H1 (cell line): ENCODE data around the gene IGFL2. TPM values are rescaled to one million over a fixed set of nuclear protein-coding genes. Genes with fewer than 3 reads are reported as not detected.
A peak's percentile ranks its signal among the peaks of the same experiment; 100 is the strongest.

ENCODE experiments used
- CEBPB ChIP-seq: IDR thresholded peaks from 2 replicates; pipeline ENCODE4 v1.6.1; 2012; ENCODE audit warnings: low read depth, low read length
- NANOG ChIP-seq: IDR thresholded peaks from 2 replicates; pipeline ENCODE4 v1.6.1; 2011; ENCODE audit warnings: low read length, low read depth, mild to moderate bottlenecking, inconsistent platforms; ENCODE audit not compliant: insufficient read depth, poor library complexity, severe bottlenecking
- polyA plus RNA-seq, 7 experiments: library from polyadenylated mRNA; depleted of rRNA in 3 of 7; stranded (reverse) in 5 of 7; unstranded in 2 of 7; fragments of >200 nt in 5 of 7; fragments of 200-250 nt in 2 of 7; gene quantifications; 1 replicate in 5 of 7; 2 replicates in 1 of 7; 4 replicates in 1 of 7; pipeline versions ENCODE4 v1.2.1 to v1.2.3, GENCODE V29; 2011 to 2013; ENCODE audit warnings: missing spikeins in 2 of 7, mixed read lengths in 2 of 7
- total RNA-seq: library from RNA; stranded (reverse); fragmentation: NEBNext Ultra II Directional; extraction: Animal tissue kit (Norgen Biotek cat#: 25700); gene quantifications from 2 replicates; pipeline ENCODE4 v1.2.1, GENCODE V29; 2021
- TF ChIP-seq, protein P1 (sequence below): fragments of 300-600 bp; sonication (generic); IDR thresholded peaks from 2 replicates; pipeline ENCODE4 v1.7.1; 2012; ENCODE audit warnings: low read length, moderate library complexity, mild to moderate bottlenecking, inconsistent platforms; ENCODE audit not compliant: insufficient replicate concordance

The IGFL2 gene
- total and polyA plus RNA-seq, 2 of the 8 experiments (the other 6 are each of a cell fraction or from before 2014, with no cell fraction given), result not detected

DNA sequence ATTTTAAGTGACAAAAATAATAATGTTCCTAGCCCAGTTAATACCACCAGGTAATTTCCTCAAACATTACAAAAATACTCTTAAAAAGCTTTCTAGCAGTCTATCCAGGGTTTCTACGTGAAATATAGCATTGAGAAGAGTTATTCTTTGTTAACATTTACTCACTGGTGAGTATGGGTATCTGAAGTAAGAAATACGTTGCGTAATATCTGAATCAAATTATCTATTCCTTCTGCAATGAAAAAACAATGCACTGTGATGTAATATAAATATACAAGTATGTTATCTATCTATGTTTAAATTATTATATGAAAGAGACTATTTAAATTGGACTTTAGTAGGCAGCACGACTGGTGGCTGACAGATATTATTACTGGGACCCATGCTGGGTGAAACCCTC is 5.7 kb upstream of the IGFL2 start (continued):
- TF ChIP-seq, protein P1, sequence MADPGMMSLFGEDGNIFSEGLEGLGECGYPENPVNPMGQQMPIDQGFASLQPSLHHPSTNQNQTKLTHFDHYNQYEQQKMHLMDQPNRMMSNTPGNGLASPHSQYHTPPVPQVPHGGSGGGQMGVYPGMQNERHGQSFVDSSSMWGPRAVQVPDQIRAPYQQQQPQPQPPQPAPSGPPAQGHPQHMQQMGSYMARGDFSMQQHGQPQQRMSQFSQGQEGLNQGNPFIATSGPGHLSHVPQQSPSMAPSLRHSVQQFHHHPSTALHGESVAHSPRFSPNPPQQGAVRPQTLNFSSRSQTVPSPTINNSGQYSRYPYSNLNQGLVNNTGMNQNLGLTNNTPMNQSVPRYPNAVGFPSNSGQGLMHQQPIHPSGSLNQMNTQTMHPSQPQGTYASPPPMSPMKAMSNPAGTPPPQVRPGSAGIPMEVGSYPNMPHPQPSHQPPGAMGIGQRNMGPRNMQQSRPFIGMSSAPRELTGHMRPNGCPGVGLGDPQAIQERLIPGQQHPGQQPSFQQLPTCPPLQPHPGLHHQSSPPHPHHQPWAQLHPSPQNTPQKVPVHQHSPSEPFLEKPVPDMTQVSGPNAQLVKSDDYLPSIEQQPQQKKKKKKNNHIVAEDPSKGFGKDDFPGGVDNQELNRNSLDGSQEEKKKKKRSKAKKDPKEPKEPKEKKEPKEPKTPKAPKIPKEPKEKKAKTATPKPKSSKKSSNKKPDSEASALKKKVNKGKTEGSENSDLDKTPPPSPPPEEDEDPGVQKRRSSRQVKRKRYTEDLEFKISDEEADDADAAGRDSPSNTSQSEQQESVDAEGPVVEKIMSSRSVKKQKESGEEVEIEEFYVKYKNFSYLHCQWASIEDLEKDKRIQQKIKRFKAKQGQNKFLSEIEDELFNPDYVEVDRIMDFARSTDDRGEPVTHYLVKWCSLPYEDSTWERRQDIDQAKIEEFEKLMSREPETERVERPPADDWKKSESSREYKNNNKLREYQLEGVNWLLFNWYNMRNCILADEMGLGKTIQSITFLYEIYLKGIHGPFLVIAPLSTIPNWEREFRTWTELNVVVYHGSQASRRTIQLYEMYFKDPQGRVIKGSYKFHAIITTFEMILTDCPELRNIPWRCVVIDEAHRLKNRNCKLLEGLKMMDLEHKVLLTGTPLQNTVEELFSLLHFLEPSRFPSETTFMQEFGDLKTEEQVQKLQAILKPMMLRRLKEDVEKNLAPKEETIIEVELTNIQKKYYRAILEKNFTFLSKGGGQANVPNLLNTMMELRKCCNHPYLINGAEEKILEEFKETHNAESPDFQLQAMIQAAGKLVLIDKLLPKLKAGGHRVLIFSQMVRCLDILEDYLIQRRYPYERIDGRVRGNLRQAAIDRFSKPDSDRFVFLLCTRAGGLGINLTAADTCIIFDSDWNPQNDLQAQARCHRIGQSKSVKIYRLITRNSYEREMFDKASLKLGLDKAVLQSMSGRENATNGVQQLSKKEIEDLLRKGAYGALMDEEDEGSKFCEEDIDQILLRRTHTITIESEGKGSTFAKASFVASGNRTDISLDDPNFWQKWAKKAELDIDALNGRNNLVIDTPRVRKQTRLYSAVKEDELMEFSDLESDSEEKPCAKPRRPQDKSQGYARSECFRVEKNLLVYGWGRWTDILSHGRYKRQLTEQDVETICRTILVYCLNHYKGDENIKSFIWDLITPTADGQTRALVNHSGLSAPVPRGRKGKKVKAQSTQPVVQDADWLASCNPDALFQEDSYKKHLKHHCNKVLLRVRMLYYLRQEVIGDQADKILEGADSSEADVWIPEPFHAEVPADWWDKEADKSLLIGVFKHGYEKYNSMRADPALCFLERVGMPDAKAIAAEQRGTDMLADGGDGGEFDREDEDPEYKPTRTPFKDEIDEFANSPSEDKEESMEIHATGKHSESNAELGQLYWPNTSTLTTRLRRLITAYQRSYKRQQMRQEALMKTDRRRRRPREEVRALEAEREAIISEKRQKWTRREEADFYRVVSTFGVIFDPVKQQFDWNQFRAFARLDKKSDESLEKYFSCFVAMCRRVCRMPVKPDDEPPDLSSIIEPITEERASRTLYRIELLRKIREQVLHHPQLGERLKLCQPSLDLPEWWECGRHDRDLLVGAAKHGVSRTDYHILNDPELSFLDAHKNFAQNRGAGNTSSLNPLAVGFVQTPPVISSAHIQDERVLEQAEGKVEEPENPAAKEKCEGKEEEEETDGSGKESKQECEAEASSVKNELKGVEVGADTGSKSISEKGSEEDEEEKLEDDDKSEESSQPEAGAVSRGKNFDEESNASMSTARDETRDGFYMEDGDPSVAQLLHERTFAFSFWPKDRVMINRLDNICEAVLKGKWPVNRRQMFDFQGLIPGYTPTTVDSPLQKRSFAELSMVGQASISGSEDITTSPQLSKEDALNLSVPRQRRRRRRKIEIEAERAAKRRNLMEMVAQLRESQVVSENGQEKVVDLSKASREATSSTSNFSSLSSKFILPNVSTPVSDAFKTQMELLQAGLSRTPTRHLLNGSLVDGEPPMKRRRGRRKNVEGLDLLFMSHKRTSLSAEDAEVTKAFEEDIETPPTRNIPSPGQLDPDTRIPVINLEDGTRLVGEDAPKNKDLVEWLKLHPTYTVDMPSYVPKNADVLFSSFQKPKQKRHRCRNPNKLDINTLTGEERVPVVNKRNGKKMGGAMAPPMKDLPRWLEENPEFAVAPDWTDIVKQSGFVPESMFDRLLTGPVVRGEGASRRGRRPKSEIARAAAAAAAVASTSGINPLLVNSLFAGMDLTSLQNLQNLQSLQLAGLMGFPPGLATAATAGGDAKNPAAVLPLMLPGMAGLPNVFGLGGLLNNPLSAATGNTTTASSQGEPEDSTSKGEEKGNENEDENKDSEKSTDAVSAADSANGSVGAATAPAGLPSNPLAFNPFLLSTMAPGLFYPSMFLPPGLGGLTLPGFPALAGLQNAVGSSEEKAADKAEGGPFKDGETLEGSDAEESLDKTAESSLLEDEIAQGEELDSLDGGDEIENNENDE, result no peak
- TF ChIP-seq CEBPB (peak; percentile 68; the same call in 1 of the 2 replicates), NANOG (no peak)
